Measurements from ENCODE around the gene XRCC4. TPM values are rescaled to one million over a fixed set of nuclear protein-coding genes. Genes with fewer than 3 reads are reported as not detected.

XRCC4 gene
- total and polyA plus RNA-seq, 9 of the 15 experiments (the other 6 are each of a cell fraction or from before 2014, with no cell fraction given), result 13.6 to 61.6 (median 22.4) TPM

DNA sequence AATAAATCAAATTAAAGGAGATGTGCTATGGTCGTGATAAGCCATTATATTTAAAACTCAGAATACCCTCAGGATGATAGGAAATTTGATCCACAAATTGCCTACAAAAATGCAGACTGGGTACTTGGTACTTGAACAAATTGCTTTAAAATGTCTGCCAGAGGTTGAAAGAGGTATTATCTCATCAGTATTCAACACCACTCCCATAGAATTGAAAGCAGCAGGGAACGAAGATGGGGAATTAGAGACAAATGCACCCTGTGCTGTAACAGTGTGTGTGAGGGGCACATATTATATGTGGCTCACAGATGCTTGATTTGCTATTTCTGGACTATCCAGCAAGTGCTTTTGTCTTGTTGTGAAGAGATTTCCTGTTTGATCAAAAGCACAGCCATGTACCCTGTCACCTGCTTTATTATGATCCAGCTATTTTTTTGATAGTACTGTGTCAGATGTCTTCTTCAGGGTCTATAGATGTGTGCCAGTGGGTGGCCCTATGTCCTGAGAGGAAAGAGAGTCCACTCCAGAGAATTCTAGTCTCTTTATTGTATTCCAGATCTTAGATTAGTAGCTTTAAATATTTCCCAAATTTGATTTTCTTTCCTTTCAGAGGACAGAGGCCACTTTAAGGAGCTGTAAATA is 120.1 kb downstream of the XRCC4 start (continued):
- TF ChIP-seq, protein P1, sequence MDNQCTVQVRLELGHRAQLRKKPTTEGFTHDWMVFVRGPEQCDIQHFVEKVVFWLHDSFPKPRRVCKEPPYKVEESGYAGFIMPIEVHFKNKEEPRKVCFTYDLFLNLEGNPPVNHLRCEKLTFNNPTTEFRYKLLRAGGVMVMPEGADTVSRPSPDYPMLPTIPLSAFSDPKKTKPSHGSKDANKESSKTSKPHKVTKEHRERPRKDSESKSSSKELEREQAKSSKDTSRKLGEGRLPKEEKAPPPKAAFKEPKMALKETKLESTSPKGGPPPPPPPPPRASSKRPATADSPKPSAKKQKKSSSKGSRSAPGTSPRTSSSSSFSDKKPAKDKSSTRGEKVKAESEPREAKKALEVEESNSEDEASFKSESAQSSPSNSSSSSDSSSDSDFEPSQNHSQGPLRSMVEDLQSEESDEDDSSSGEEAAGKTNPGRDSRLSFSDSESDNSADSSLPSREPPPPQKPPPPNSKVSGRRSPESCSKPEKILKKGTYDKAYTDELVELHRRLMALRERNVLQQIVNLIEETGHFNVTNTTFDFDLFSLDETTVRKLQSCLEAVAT (IDR thresholded peaks at IDR 0.05), result no peak
- TF ChIP-seq, protein P2, sequence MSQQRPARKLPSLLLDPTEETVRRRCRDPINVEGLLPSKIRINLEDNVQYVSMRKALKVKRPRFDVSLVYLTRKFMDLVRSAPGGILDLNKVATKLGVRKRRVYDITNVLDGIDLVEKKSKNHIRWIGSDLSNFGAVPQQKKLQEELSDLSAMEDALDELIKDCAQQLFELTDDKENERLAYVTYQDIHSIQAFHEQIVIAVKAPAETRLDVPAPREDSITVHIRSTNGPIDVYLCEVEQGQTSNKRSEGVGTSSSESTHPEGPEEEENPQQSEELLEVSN (IDR thresholded peaks at IDR 0.05; ENCODE audit: borderline replicate concordance in 1 of 2, extremely low read depth in 1 of 2, insufficient read depth in 1 of 2, insufficient read length in 1 of 2, low read depth in 1 of 2, low read length in 1 of 2, poor library complexity in 1 of 2, severe bottlenecking in 1 of 2), result no peak
- TF ChIP-seq MIER1 (IDR thresholded peaks at IDR 0.05; ENCODE audit: low read depth) (no peak), ZNF780A (CRISPR knock-in tag; IDR thresholded peaks at IDR 0.05) (no peak)
- TF ChIP-seq, protein P3, sequence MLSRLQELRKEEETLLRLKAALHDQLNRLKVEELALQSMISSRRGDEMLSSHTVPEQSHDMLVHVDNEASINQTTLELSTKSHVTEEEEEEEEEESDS (CRISPR knock-in tag; IDR thresholded peaks at IDR 0.05), result no peak

DNA sequence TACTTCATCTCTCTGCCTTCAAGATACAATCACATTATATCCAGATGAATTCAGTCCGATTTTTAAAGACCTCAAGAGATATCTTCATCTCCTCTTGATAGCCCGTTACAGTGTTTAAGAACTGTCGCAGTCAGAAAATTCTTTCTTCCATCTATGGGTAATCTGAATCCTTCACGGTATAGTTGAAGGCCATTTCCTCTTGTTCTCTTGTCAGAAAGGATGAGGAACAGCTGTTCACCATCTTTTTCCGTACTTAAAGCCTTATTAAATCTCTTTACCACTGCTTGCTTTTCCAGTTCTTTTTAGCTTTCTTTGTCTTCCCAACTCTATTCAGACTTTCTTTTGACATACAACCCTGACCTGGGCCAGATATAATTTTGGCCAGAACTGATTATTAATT is 121.8 kb downstream of the XRCC4 start:
- Histone ChIP-seq H3K4me3 (no peak overlapping the region), H2AFZ (ENCODE audit: low read depth, low read length) (no peak overlapping the region), H3K9ac (ENCODE audit: insufficient read depth in 1 of 2, low read depth in 2 of 2, low read length in 2 of 2) (no peak overlapping the region), H3K9me3 (replicated peaks; ENCODE audit: control insufficient read depth, insufficient read depth, low read depth, low read length) (no peaks in the 10 kb centered on the region), H3K79me2 (ENCODE audit: control insufficient read depth, insufficient read depth, low read length) (no peaks in the 10 kb centered on the region), H3K27me3 (ENCODE audit: control insufficient read depth in 2 of 2, insufficient read depth in 2 of 2, low read length in 2 of 2) (no peaks in the 10 kb centered on the region), H4K20me1 (replicated peaks; ENCODE audit: control insufficient read depth, insufficient read depth, low read length) (no peaks in the 10 kb centered on the region), H3K36me3 (ENCODE audit: control insufficient read depth, insufficient read depth, low read length) (peaks cover 3% of the 10 kb centered on the region; the same call in 1 of the 3 replicates), H3K9me1 (ENCODE audit: control insufficient read depth, insufficient read depth, low read length) (no peaks in the 10 kb centered on the region), H3K27ac (ENCODE audit: extremely low read depth, low read depth, low read length) (no peak overlapping the region), H3K4me2 (ENCODE audit: insufficient read depth, low read length) (no peak overlapping the region), H3K4me1 (replicated peaks in 1 of 2; ENCODE audit: control insufficient read depth in 2 of 2, insufficient read depth in 2 of 2, low read length in 2 of 2) (no peaks in the 10 kb centered on the region)
- no peak for DNase-seq (ENCODE audit: extremely low read depth in 1 of 4, low spot score in 3 of 4)
- ChIA-PET CTCF (ENCODE audit: low intra/inter-chr PET ratio) (no interaction called here), POLR2A (interaction anchor here (1.0 kb wide), 1 partner anchor 9 kb away, joined by 3 read pairs; no protein-coding TSS in a partner anchor)
- no TSS peak for BruUV-seq (replicated peaks)
- WGBS (ENCODE audit: insufficient coverage, low coverage, missing lambda C conversion rate), result 54% methylated on average over 5 of the region's 5 CpGs
- no peak for TF ChIP-seq CTBP1 (IDR thresholded peaks at IDR 0.05; ENCODE audit: borderline replicate concordance)
- TF ChIP-seq DACH1 (IDR thresholded peaks at IDR 0.05; ENCODE audit: partially characterized antibody), result peak; percentile 8
- in situ Hi-C loops (cut with MboI), result no loop called here
- no peak for ATAC-seq
- intact Hi-C loops (cut with micrococcal nuclease), result no loop called here
- no peak for FAIRE-seq
